IMR-90 (cell line): Measurements from ENCODE around the gene TSPAN31. TPM values are rescaled to one million over a fixed set of nuclear protein-coding genes. Genes with fewer than 3 reads are reported as not detected.

Source experiments
- ATAC-seq: fragments of 200-7000 bp; cut with Tn5 transposase; 2 replicates; pipeline ENCODE4 v1.9.1; 2020; ENCODE audit warnings: low read depth, mild to moderate bottlenecking, moderate library complexity
- BruUV-seq: library from RNA; stranded (reverse); fragments of 400-500 nt; replicated peaks from 2 replicates; lab custom pipeline; 2021; lab: Mats Ljungman, UMichigan
- CTCF ChIA-PET: fragments of 300-600 bp; formaldehyde crosslinking; extraction: SDS; loops from one replicate; lab custom pipeline; 2021; ENCODE audit warnings: antibody characterized with exemption; lab: Yijun Ruan, JAX
- POLR2A ChIA-PET: fragments of 300-600 bp; sonication (Branson Sonifier 250); formaldehyde crosslinking; loops from one replicate; lab custom pipeline; 2022; ENCODE audit warnings: antibody characterized with exemption; ENCODE audit not compliant: unreplicated experiment; lab: Charles Lee
- DNase-seq: peaks from one replicate; pipeline ENCODE4 v3.0.0; 2013
- H2AFZ ChIP-seq: replicated peaks from 2 replicates; pipeline ENCODE3; 2013; ENCODE audit warnings: low read length, mild to moderate bottlenecking; ENCODE audit not compliant: poor library complexity
- H2AK5ac ChIP-seq: 2 replicates; pipeline ENCODE4 v1.6.1; 2013; ENCODE audit warnings: low read depth, low read length, inconsistent platforms
- H2AK9ac ChIP-seq: replicated peaks from 2 replicates; pipeline ENCODE3; 2013; ENCODE audit warnings: mild to moderate bottlenecking, low read depth, low read length, moderate library complexity; ENCODE audit not compliant: poor library complexity
- H2BK120ac ChIP-seq: 2 replicates; pipeline ENCODE4 v1.6.1; 2013; ENCODE audit warnings: low read depth, low read length, inconsistent platforms
- H2BK15ac ChIP-seq: 3 replicates; pipeline ENCODE4 v1.6.1; 2013; ENCODE audit warnings: low read depth, low read length, inconsistent platforms
- H2BK20ac ChIP-seq: 2 replicates; pipeline ENCODE4 v1.6.1; 2013; ENCODE audit warnings: low read depth, mild to moderate bottlenecking, inconsistent platforms, low read length, moderate library complexity
- H2BK5ac ChIP-seq: 2 replicates; pipeline ENCODE4 v1.6.1; 2013; ENCODE audit warnings: mild to moderate bottlenecking, low read depth, low read length, inconsistent platforms; ENCODE audit not compliant: poor library complexity, severe bottlenecking
- H3K14ac ChIP-seq: replicated peaks from 2 replicates; pipeline ENCODE4 v1.6.1; 2013; ENCODE audit warnings: low read depth, low read length, inconsistent platforms
- H3K18ac ChIP-seq: 2 replicates; pipeline ENCODE4 v1.6.1; 2013; ENCODE audit warnings: low read depth, low read length, control low read depth
- H3K23ac ChIP-seq: 2 replicates; pipeline ENCODE4 v1.6.1; 2013; ENCODE audit warnings: low read depth, low read length, inconsistent platforms
- H3K27ac ChIP-seq: 2 replicates; pipeline ENCODE4 v1.5.1; 2013; ENCODE audit warnings: mild to moderate bottlenecking, control low read depth, low read length; ENCODE audit not compliant: insufficient read depth
- H3K27me3 ChIP-seq: 2 replicates; pipeline ENCODE4 v1.6.1; 2013; ENCODE audit warnings: low read length; ENCODE audit not compliant: control insufficient read depth, insufficient read depth
- H3K36me3 ChIP-seq: 2 replicates; pipeline ENCODE4 v1.6.1; 2013; ENCODE audit warnings: low read length, mixed read lengths; ENCODE audit not compliant: control insufficient read depth, insufficient read depth
- H3K4ac ChIP-seq: 2 replicates; pipeline ENCODE4 v1.6.1; 2013; ENCODE audit warnings: low read depth, low read length, inconsistent platforms
- H3K4me1 ChIP-seq: 2 replicates; pipeline ENCODE4 v1.6.1; 2013; ENCODE audit warnings: low read length, mixed read lengths; ENCODE audit not compliant: control insufficient read depth, insufficient read depth
- H3K4me2 ChIP-seq: 2 replicates; pipeline ENCODE4 v1.6.1; 2013; ENCODE audit warnings: low read depth, mild to moderate bottlenecking, control low read depth, low read length, moderate library complexity
- H3K4me3 ChIP-seq: 2 replicates; pipeline ENCODE4 v1.5.1; 2013; ENCODE audit warnings: low read depth, mild to moderate bottlenecking, control low read depth, low read length, moderate library complexity; ENCODE audit not compliant: insufficient read depth
- H3K56ac ChIP-seq: 2 replicates; pipeline ENCODE4 v1.6.1; 2013; ENCODE audit warnings: low read length, inconsistent platforms; ENCODE audit not compliant: insufficient read depth; ENCODE audit errors: extremely low read depth
- H3K79me1 ChIP-seq, 2 experiments: 2 replicates each; pipeline ENCODE4 v1.6.1; 2013; ENCODE audit warnings: low read length in 2 of 2, inconsistent platforms in 1 of 2, low read depth in 1 of 2
- H3K9ac ChIP-seq: 2 replicates; pipeline ENCODE4 v1.6.1; 2013; ENCODE audit warnings: low read depth, low read length, control low read depth
- H3K9me1 ChIP-seq: 2 replicates; pipeline ENCODE4 v1.6.1; 2013; ENCODE audit warnings: low read length, inconsistent platforms; ENCODE audit not compliant: insufficient read depth
- H3K9me3 ChIP-seq: 2 replicates; pipeline ENCODE4 v1.6.1; 2013; ENCODE audit warnings: low read length; ENCODE audit not compliant: control insufficient read depth, insufficient read depth
- H4K20me1 ChIP-seq: 2 replicates; pipeline ENCODE4 v1.6.1; 2013; ENCODE audit warnings: low read length, inconsistent platforms; ENCODE audit not compliant: insufficient read depth
- H4K5ac ChIP-seq: 2 replicates; pipeline ENCODE4 v1.6.1; 2013; ENCODE audit warnings: mild to moderate bottlenecking, low read depth, low read length, control low read depth
- H4K8ac ChIP-seq, 2 experiments: 2 replicates each; pipeline ENCODE4 v1.6.1; 2013; ENCODE audit warnings: low read depth in 2 of 2, low read length in 2 of 2, control low read depth in 1 of 2, inconsistent platforms in 1 of 2
- H4K91ac ChIP-seq: 2 replicates; pipeline ENCODE4 v1.6.1; 2013; ENCODE audit warnings: low read depth, low read length, inconsistent platforms; ENCODE audit not compliant: insufficient read depth
- BHLHE40 ChIP-seq: fragments of 150-350 bp; IDR thresholded peaks from 2 replicates; pipeline ENCODE4 v1.6.1; 2016; ENCODE audit warnings: mild to moderate bottlenecking, low read depth, low read length
- CHD1 ChIP-seq: IDR thresholded peaks from 2 replicates; pipeline ENCODE4 v1.6.1; 2012; ENCODE audit warnings: low read depth, low read length, improper control_type of control experiment
- ELK1 ChIP-seq: fragments of 150-350 bp; IDR thresholded peaks from 2 replicates; pipeline ENCODE4 v1.6.1; 2016; ENCODE audit warnings: low read depth, mild to moderate bottlenecking, low read length, moderate library complexity, borderline replicate concordance
- FOS ChIP-seq: fragments of 150-350 bp; IDR thresholded peaks from 2 replicates; pipeline ENCODE4 v1.6.1; 2016; ENCODE audit warnings: low read depth, low read length
- MAFK ChIP-seq: IDR thresholded peaks from 2 replicates; pipeline ENCODE4 v1.6.1; 2012; ENCODE audit warnings: low read depth, low read length, improper control_type of control experiment
- MAZ ChIP-seq: IDR thresholded peaks from 2 replicates; pipeline ENCODE4 v1.6.1; 2012; ENCODE audit warnings: low read depth, mild to moderate bottlenecking, low read length, improper control_type of control experiment, moderate library complexity, borderline replicate concordance
- MXI1 ChIP-seq: IDR thresholded peaks from 2 replicates; pipeline ENCODE4 v1.6.1; 2012; ENCODE audit warnings: low read depth, mild to moderate bottlenecking, low read length, moderate library complexity, borderline replicate concordance
- NFE2L2 ChIP-seq: fragments of 150-350 bp; IDR thresholded peaks from 2 replicates; pipeline ENCODE4 v1.6.1; 2016; ENCODE audit warnings: low read depth, mild to moderate bottlenecking, low read length
- POLR2A ChIP-seq: IDR thresholded peaks from 2 replicates; pipeline ENCODE4 v1.6.1; 2012; ENCODE audit warnings: mild to moderate bottlenecking, low read depth, low read length
- RAD21 ChIP-seq: IDR thresholded peaks from 2 replicates; pipeline ENCODE4 v1.6.1; 2012; ENCODE audit warnings: low read length, improper control_type of control experiment
- RFX5 ChIP-seq: IDR thresholded peaks from 2 replicates; pipeline ENCODE4 v1.8.0; 2012; ENCODE audit warnings: low read depth, mild to moderate bottlenecking, low read length, moderate library complexity
- SMC3 ChIP-seq: fragments of 150-350 bp; IDR thresholded peaks from 2 replicates; pipeline ENCODE4 v1.6.1; 2016; ENCODE audit warnings: low read depth, mild to moderate bottlenecking, antibody characterized with exemption, low read length, moderate library complexity
- USF2 ChIP-seq: fragments of 150-350 bp; IDR thresholded peaks from 2 replicates; pipeline ENCODE4 v1.6.1; 2017; ENCODE audit warnings: mild to moderate bottlenecking, antibody characterized with exemption, low read length, low read depth
- WGBS, 2 experiments: methylation state at CpG; one replicate each; pipeline versions ENCODE4 v1.1.5 to v1.1.7; 2013; ENCODE audit warnings: missing lambda C conversion rate in 2 of 2; ENCODE audit not compliant: insufficient read length in 1 of 2; ENCODE audit errors: extremely low coverage in 2 of 2; 5-methylcytosine and 5-hydroxymethylcytosine counted together
- dilution Hi-C: fragments of 300-500 bp; cut with HindIII; formaldehyde crosslinking; loops from one replicate; pipeline ENCODE4 v1.14.3; 2018; ENCODE audit warnings: low sequenced_read_pairs; ENCODE audit not compliant: unreplicated experiment
- in situ Hi-C: fragments of 300-500 bp; cut with MboI; formaldehyde crosslinking; loops from 3 replicates; pipeline ENCODE4 v1.14.3; 2019; ENCODE audit warnings: low sequenced_read_pairs, inconsistent platforms, mixed read lengths
- intact Hi-C: fragments of 100-400 bp; cut with micrococcal nuclease; formaldehyde crosslinking; loops from 2 replicates; pipeline ENCODE4 v1.10.0; 2022
- polyA plus RNA-seq, 3 experiments: library from polyadenylated mRNA; depleted of rRNA; stranded (reverse); fragments of >200 nt; gene quantifications; 2 replicates each; pipeline ENCODE4 v1.2.3, GENCODE V29; 2012; ENCODE audit warnings: low replicate concordance in 1 of 3
- total RNA-seq: library from RNA; depleted of rRNA; stranded (reverse); fragments of >200 nt; gene quantifications from 2 replicates; pipeline ENCODE4 v1.2.3, GENCODE V29; 2012

TSPAN31 gene
- total and polyA plus RNA-seq, 2 of the 4 experiments (the other 2 are of a cell fraction), result 12.3 to 71.2 TPM

GRCh38 chr12:57730336-57731067 is 14.3 kb upstream of the TSPAN31 start (continued):
- TF ChIP-seq FOS, result no peak

GRCh38 chr12:57731411-57732080 is 13.3 kb upstream of the TSPAN31 start:
- H3K18ac ChIP-seq, result no peak overlapping the region
- no peak overlapping the region for H2BK15ac ChIP-seq
- H4K5ac ChIP-seq, result no peak overlapping the region
- in situ Hi-C loops (loop anchor here (10.0 kb wide), 1 partner anchor 147 kb away; no protein-coding TSS in a partner anchor), dilution Hi-C loops (no loop called here), intact Hi-C loops (no loop called here)
- H3K36me3 ChIP-seq, result peaks cover 6% of the 10 kb centered on the region; the same call in 1 of the 2 replicates
- no peak overlapping the region for H3K4me3 ChIP-seq
- H3K9me1 ChIP-seq, result 0 out of 2 replicates have a peak, but pooled peaks cover 6% of the 10 kb centered on the region
- H2AK9ac ChIP-seq, result no peak overlapping the region
- no peak overlapping the region for H4K91ac ChIP-seq
- H3K9ac ChIP-seq, result no peak overlapping the region
- H3K4ac ChIP-seq, result no peak overlapping the region
- WGBS, 2 experiments, result 76% methylated on average over 4 of the region's 19 CpGs; no CpG with 5 or more reads in 1 of the 2 experiments
- no peak overlapping the region for H2BK5ac ChIP-seq
- H2BK120ac ChIP-seq, result no peak overlapping the region
- H3K27me3 ChIP-seq, result peaks cover 54% of the 10 kb centered on the region
- H2AK5ac ChIP-seq, result no peak overlapping the region
- no peak for DNase-seq
- no peak overlapping the region for H3K27ac ChIP-seq
- CTCF ChIA-PET, result no interaction called here
- H3K23ac ChIP-seq, result no peak overlapping the region
- no peak overlapping the region for H4K8ac ChIP-seq
- H3K56ac ChIP-seq, result no peak overlapping the region
- ATAC-seq, result no peak
- no peak overlapping the region for H2AFZ ChIP-seq
- no peak overlapping the region for H2BK20ac ChIP-seq
- peaks cover 16% of the 10 kb centered on the region; the same call in 1 of the 2 replicates for H4K20me1 ChIP-seq
- no peak overlapping the region for H3K14ac ChIP-seq
- POLR2A ChIA-PET, result no interaction called here
- H3K4me1 ChIP-seq, result 0 out of 2 replicates have a peak, but pooled peaks cover 4% of the 10 kb centered on the region
- H3K4me2 ChIP-seq, result no peak overlapping the region
- no TSS peak for BruUV-seq
- H3K79me1 ChIP-seq, result peaks cover 0 to 11% of the 10 kb centered on the region in 2 experiments; a peak in 1 of 4 replicates
- H3K9me3 ChIP-seq, result no peaks in the 10 kb centered on the region
- TF ChIP-seq NFE2L2 (no peak), ELK1 (no peak), FOS (no peak), MXI1 (no peak), CHD1 (no peak), SMC3 (no peak), RAD21 (no peak), POLR2A (no peak), USF2 (no peak), MAFK (no peak), RFX5 (no peak), BHLHE40 (no peak), MAZ (no peak)
